IPS-18a (cell line): ENCODE data around the gene TBC1D10B.
"Not testable (repeated sequence)": the region's sequence is repeated elsewhere in the genome, so short reads cannot be mapped to it uniquely, and the experiment has no call there.

ENCODE experiments used
- H3K27ac ChIP-seq: one replicate; pipeline ENCODE4 v1.5.1; 2013; ENCODE audit warnings: low read length
- H3K27me3 ChIP-seq: one replicate; pipeline ENCODE4 v1.6.1; 2013; ENCODE audit warnings: mild to moderate bottlenecking, low read length; ENCODE audit not compliant: control insufficient read depth, insufficient read depth
- H3K36me3 ChIP-seq: one replicate; pipeline ENCODE4 v1.6.1; 2013; ENCODE audit warnings: low read depth, low read length; ENCODE audit not compliant: control insufficient read depth
- H3K4me1 ChIP-seq: one replicate; pipeline ENCODE4 v1.6.1; 2013; ENCODE audit warnings: low read depth, low read length; ENCODE audit not compliant: control insufficient read depth
- H3K4me3 ChIP-seq: one replicate; pipeline ENCODE4 v1.5.1; 2013; ENCODE audit warnings: low read length
- H3K9ac ChIP-seq: one replicate; pipeline ENCODE4 v1.6.1; 2013; ENCODE audit warnings: mild to moderate bottlenecking, low read length, moderate library complexity
- H3K9me3 ChIP-seq: one replicate; pipeline ENCODE4 v1.6.1; 2013; ENCODE audit warnings: low read depth, low read length; ENCODE audit not compliant: control insufficient read depth

TBC1D10B gene

GRCh38 chr16:30349675-30350074, 20.6 kb downstream of the TBC1D10B start:
- no peak overlapping the region for H3K4me3 ChIP-seq
- H3K27ac ChIP-seq = no peak overlapping the region
- H3K27me3 ChIP-seq = no peaks in the 10 kb centered on the region
- no peak overlapping the region for H3K9ac ChIP-seq
- H3K4me1 ChIP-seq = peaks cover 4% of the 10 kb centered on the region
- H3K36me3 ChIP-seq = peaks cover 36% of the 10 kb centered on the region
- H3K9me3 ChIP-seq = no peaks in the 10 kb centered on the region

- Histone ChIP-seq H3K9me3 (no peaks in the 10 kb centered on the region), H3K4me3 (no peak overlapping the region), H3K4me1 (peaks cover 2% of the 10 kb centered on the region), H3K9ac (no peak overlapping the region), H3K27ac (no peak overlapping the region), H3K27me3 (no peaks in the 10 kb centered on the region), H3K36me3 (peaks cover 36% of the 10 kb centered on the region)
Measured at GRCh38 chr16:30348929-30349328, 21.4 kb downstream of the TBC1D10B start.

GRCh38 chr16:30348113-30348512, 22.2 kb downstream of the TBC1D10B start:
- no peaks in the 10 kb centered on the region for H3K27me3 ChIP-seq
- H3K36me3 ChIP-seq = peaks cover 33% of the 10 kb centered on the region
- H3K27ac ChIP-seq = no peak overlapping the region
- H3K4me1 ChIP-seq = no peaks in the 10 kb centered on the region
- no peaks in the 10 kb centered on the region for H3K9me3 ChIP-seq
- no peak overlapping the region for H3K4me3 ChIP-seq
- no peak overlapping the region for H3K9ac ChIP-seq

GRCh38 chr16:30346286-30346685, 24.0 kb downstream of the TBC1D10B start:
- Histone ChIP-seq H3K27me3 (no peaks in the 10 kb centered on the region), H3K4me3 (no peak overlapping the region), H3K9me3 (no peaks in the 10 kb centered on the region), H3K9ac (no peak overlapping the region), H3K27ac (no peak overlapping the region), H3K36me3 (peaks cover 14% of the 10 kb centered on the region), H3K4me1 (no peaks in the 10 kb centered on the region)

GRCh38 chr16:30343491-30343820, 26.8 kb downstream of the TBC1D10B start:
- H3K9ac ChIP-seq, H3K27ac ChIP-seq: not testable (repeated sequence)

GRCh38 chr16:30342751-30343490, 27.4 kb downstream of the TBC1D10B start:
- H3K36me3 ChIP-seq = no peaks in the 10 kb centered on the region
- H3K9me3 ChIP-seq = no peaks in the 10 kb centered on the region
- no peak overlapping the region for H3K4me3 ChIP-seq
- H3K27me3 ChIP-seq = no peaks in the 10 kb centered on the region
- no peaks in the 10 kb centered on the region for H3K4me1 ChIP-seq
- H3K9ac ChIP-seq = no peak overlapping the region
- no peak overlapping the region for H3K27ac ChIP-seq

More at GRCh38 chr16:30343491-30343820, 26.8 kb downstream of the TBC1D10B start:
- H3K9me3 ChIP-seq, H3K4me1 ChIP-seq, H3K4me3 ChIP-seq, H3K27me3 ChIP-seq, H3K36me3 ChIP-seq: not testable (repeated sequence)

GRCh38 chr16:30341971-30342370, 28.3 kb downstream of the TBC1D10B start:
- H3K36me3 ChIP-seq, H3K27me3 ChIP-seq, H3K4me3 ChIP-seq, H3K4me1 ChIP-seq, H3K27ac ChIP-seq, H3K9me3 ChIP-seq, H3K9ac ChIP-seq: not testable (repeated sequence)

GRCh38 chr16:30340621-30341020, 29.7 kb downstream of the TBC1D10B start:
- Histone ChIP-seq H3K27me3 (no peaks in the 10 kb centered on the region), H3K27ac (no peak overlapping the region), H3K4me1 (peaks cover 3% of the 10 kb centered on the region), H3K36me3 (no peaks in the 10 kb centered on the region), H3K9me3 (no peaks in the 10 kb centered on the region), H3K9ac (no peak overlapping the region), H3K4me3 (no peak overlapping the region)

GRCh38 chr16:30338715-30339114, 31.6 kb downstream of the TBC1D10B start:
- H3K36me3 ChIP-seq, H3K27me3 ChIP-seq, H3K9ac ChIP-seq, H3K4me3 ChIP-seq, H3K27ac ChIP-seq, H3K4me1 ChIP-seq, H3K9me3 ChIP-seq: not testable (repeated sequence)

GRCh38 chr16:30337964-30338357, 32.3 kb downstream of the TBC1D10B start:
- H3K36me3 ChIP-seq, H3K9me3 ChIP-seq, H3K27ac ChIP-seq, H3K4me3 ChIP-seq, H3K27me3 ChIP-seq, H3K9ac ChIP-seq, H3K4me1 ChIP-seq: not testable (repeated sequence)

GRCh38 chr16:30335598-30336474, 34.5 kb downstream of the TBC1D10B start:
- H3K9ac ChIP-seq = no peak overlapping the region

More at GRCh38 chr16:30335598-30336474, 34.5 kb downstream of the TBC1D10B start:
- Histone ChIP-seq H3K36me3 (no peaks in the 10 kb centered on the region), H3K27me3 (no peaks in the 10 kb centered on the region), H3K27ac (no peak overlapping the region), H3K4me1 (peaks cover 5% of the 10 kb centered on the region), H3K4me3 (peak overlapping the region; percentile 21), H3K9me3 (no peaks in the 10 kb centered on the region)
